ENCODE results near the gene STT3B.
"Not testable (repeated sequence)": the region's sequence is repeated elsewhere in the genome, so short reads cannot be mapped to it uniquely, and the experiment has no call there.

STT3B gene

DNA sequence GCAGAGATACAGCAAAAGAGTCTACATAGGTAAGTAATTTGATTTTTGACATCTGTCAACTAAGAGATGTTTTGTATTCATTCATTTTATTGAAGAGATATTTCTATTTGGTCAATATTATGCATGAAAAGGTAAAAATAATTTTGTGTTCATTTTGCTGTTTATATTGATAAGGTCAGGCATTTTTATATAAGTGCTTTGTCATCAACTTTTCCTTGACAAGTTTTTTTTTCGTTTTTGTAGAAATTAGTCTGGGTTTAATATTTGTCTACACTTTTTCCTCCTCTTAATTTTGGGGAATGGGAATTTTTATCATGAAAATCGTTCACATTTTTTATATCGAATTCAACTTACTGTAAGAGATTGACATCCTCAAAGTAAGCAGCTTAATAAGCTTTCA, 67.7 kb downstream of the STT3B start:
- DNase-seq (ENCODE audit: low read depth) = no peak

DNA sequence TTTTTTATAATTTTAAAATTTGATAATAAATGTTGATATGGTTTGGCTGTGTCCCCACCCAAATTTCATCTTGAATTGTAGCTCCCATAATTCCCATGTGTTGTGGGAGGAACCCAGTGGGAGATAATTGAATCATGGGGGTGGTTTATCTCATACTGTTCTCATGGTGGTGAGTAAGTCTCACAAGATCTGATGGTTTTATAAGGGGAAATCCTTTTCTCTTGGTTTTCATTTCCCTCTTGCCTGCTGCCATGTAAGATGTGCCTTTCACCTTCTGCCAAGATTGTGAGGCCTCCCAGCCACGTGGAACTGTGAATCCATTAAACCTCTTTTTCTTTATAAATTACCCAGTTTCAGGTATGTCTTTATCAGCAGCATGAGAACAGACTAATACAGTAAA, 72.6 kb downstream of the STT3B start:
- DNase-seq (ENCODE audit: low read depth) = not testable (repeated sequence)

DNA sequence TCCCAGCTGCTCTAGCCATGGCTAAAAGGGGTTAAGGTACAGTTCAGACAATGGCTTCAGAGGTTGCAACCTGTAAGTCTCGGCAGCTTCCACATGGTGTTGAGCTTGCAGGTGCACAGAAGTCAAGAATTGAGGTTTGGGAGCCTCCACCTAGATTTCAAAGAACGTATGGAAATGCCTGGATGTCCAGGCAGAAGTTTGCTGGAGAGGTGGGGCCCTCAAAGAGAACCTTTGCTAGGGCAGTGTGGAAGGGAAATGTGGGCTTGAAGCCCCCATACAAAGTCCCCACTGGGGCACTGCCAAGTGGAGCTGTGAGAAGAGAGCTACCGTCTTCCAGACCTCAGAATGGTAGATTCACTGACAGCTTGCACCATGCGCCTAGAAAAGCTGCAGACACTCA, 73.7 kb downstream of the STT3B start:
- no peak for DNase-seq (ENCODE audit: low read depth)

DNA sequence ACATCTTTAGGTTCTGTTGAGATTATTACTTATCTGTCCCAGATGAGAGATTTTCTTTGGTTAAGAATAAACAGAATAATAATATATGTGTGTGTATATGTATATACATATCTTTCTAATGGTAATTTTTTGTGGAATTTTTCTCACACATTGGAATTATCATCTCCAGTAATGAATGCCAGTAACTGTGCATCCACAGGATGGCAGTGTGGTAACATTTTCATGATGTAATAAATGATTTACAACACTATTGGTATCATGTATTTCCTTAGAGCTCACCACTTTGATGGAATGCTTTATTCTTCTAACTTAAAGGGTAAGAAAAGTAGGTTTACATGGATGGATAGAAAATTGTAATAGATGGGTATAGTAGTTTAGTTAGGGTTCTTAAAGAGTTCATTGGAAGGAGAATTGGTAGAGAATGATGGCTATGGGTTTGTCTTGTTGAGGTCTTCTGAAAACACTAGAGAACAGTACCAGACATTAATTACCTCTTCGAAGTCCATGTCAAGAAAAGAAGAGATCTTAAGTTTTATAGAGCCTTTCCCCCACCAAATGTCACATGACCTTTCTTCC, 78.1 kb downstream of the STT3B start:
- no peak for DNase-seq (ENCODE audit: low read depth)

DNA sequence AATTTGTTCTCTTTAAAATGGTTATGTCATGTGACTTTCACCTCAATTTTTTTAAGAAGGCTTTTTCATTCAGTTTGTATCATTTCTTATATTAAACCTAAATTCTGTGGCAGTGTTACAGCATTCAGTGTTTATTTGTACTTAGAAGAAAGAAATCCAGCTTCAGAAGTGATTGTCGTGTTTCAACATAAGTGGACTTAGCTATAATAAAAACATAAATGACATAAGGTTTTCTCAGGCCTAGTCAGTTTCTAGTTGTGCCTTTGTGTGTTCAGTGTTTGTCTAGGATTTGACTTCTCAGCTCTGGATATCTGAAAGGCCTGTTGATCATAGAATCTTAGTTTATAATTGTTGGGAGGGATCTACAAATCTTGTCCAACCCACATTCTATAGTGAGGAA, 80.5 kb downstream of the STT3B start:
- DNase-seq (ENCODE audit: low read depth) = no peak

DNA sequence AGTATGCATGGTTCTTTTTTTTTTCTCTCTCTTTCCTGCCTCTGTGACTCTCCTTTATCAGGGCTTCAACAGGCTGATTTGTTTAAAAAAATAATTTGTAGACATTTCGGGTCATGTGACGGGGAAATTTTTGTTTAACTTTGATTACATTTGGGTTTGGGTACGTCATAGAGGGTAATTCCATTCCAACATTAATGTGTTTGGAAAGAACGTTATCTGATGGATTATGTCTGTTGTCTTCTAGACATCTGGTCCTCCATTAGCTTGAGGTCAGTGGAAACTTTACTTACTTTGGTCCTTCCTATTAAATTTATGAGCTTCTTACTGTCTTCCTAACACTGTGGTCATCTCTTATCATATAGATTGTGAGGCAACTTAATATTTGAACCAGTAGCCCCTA, 80.9 kb downstream of the STT3B start:
- no peak for DNase-seq (ENCODE audit: low read depth)

DNA sequence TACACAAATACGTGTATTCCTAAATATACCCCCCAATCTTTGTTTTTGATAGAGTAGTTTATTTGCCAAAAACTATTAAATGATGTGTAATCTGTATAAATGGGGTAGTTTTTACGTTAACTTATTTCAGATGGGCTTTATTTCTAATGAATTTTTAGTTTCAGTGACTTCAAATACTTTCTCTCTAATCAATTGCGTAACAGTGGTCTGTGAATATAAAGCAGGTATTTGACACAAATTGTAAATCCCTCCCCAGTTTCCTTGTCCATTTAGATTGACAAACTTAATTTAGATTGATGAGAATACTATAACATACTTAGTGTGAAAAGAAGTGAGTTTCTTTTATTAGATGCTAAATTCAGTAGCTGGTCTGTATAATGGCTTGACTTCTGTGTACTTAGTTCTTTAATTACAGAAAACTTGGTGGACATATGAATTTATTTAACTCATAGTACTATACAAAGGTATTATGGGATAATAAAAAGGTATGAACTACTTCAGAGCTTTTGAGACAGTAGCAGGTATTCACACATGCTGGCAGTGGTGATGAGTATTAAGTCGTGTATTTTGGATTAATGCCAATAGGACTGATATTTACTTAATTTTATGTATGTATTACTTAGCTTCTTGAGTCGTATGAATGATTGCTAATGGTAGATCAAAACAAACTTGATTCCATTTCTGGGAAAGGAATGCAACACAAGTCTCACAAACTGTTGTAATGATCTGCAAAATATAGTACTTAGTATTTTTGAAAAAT, 81.6 kb downstream of the STT3B start:
- no peak for DNase-seq (ENCODE audit: low read depth)

DNA sequence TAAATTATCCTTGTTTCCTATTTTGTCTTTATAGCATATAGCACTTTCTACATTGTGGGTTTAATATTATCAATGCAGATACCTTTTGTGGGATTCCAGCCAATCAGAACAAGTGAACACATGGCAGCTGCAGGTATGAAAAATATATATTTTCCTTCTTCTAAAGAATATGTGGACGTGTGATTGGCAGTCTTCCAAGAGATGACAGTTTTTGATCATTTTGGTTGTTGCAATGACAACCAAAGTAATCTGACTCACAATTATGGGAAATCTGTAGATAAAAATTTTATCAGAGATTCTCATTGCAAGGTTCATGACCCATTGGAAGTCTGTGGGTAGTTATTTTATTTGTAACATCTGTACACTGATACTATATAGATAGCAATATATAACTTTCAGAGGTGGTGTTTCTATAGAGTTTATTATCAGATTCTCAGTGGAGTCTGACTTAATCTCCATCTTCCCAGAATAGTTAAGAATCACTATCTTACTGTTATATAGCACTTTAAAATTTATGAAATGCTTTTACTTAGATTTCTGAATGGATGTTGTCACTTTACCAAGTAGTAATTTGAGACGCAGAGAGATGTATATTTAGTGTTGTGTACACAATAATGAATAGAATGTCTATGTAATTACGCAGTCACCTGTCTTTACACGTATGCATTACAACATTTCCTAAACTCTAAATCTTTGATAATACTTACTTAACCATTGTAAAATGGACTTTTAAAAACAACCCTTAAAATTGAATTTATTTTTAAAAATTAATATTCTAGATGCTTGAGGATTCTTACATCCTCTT, 82.5 kb downstream of the STT3B start:
- DNase-seq (ENCODE audit: low read depth) = no peak

DNA sequence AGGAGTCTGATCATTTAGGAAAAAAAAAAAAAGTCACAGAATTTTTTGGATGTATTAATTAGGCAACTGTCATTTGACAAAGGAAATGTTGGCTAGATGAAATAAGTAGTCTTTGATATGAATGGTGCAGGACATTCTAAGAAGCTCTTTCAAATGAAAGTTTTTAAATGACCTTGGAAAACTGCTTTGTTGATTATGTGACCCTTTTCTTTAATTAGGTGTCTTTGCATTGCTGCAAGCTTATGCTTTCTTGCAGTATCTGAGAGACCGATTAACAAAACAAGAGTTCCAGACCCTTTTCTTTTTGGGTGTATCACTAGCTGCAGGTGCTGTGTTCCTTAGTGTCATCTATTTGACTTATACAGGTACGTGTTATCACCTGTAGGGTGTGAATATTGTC, 84.0 kb downstream of the STT3B start:
- no peak for DNase-seq (ENCODE audit: low read depth)

DNA sequence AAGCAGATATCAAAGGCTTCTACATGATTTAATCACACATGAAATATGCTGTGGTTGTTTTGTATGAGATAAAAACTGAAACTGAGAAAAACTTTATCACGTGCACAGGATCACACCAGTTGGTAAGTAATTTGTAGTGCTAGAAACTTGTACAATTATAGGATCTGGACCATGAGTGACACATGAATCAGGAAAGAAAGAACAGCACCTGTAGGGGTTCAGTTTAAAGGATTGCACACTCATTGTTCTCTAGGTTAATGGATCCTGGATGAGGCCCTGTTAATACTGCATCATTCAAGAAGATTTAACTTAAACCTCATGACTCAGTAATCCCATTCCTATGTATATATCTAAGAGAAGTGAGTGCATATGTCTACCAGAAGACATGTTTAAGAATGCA, 87.9 kb downstream of the STT3B start:
- no peak for DNase-seq (ENCODE audit: low read depth)

DNA sequence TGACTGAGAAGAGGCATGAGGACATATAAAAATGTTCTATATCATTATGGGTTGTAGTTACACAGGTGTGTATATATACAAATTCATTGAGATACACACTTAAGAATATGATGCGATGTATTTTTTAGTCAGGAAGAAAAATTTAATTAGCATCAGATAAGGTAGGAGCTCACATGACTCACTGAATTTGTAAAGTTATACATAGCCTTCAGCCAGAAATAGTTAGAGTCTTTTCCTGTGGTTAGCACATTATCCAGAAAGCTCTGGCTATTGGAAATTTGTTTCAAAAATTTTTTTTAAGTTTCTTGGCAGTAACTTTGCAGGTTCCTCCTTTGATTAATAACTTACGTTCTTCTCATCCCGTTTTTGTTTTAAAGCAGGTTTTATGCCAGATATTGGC, 88.6 kb downstream of the STT3B start:
- no peak for DNase-seq (ENCODE audit: low read depth)

DNA sequence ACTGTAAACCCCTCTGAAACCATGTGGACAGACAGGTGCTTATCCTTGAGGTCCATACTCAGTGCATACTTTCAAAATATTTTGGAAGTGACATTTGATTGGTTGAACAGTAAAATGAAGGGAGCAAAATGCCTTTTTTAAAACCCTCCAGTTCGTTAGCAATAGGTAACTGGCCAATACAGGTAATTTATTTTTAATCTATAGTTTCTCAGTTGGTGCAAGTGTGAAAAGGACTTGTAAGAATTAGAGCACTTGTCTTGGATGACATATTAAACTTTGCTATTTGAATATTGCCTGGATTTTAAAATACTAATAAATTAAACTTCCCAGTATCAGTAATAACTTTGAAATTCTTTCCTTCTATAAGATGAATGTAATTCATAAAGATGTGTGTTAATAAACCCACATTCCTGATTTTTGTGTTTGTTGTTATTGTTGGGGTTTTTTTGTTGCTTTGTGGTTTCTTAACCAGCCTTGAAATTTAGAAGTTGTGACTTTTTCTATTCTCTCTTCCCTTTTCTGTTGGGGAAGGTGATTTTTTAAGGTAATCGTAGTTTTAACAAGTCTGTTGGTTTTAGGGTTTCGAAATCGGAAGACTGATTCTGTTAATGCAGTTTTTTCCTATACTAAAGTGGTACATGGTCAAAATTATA, 90.0 kb downstream of the STT3B start:
- DNase-seq (ENCODE audit: low read depth) = no peak

DNA sequence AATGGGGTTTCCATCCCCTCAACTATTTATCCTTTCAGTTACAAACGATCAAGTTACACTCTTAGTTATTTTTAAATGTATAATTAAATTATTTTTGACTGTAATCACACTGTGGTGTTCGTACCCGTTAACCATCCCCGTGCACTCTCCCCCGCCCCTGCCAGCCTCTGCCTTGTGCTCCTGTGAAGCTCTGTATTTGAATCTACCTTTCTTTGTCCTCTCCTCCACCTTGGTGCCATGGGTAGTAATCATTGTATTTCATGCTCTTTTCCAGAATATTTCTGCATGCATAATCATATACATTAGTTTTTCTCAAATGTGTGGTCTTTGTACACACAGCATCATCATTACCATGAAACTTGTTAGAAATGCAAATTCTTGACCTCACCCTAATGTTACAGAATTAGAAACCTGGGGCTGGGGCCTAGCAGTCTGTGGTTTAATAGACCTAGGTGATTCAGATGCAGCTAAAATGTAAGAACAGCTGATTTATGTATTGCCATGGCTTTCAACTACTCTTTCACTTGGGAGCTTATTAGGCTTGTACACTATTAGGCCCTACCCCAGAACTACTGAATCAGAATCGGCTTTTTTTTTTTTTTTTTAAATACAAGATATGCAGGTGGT, 91.5 kb downstream of the STT3B start:
- no peak for DNase-seq (ENCODE audit: low read depth)

DNA sequence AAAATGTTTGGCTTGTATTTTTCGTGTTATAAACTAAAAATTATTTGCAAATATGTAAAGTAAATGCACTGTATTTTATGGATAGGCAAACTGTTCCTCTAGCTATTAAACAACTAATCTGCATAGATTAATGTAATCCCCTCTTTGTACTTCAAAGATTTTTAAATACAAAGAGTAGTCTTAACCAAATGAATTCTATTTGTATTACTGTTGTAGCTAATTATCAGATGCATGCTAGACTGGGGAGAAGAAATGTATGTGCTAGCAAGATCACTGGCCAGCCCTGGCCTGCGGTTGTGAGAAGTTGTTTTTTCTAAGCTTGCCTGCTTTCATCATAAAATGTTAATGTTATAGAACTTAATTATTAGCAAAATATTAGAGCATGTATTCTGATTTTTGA, 92.6 kb downstream of the STT3B start:
- no peak for DNase-seq (ENCODE audit: low read depth)

DNA sequence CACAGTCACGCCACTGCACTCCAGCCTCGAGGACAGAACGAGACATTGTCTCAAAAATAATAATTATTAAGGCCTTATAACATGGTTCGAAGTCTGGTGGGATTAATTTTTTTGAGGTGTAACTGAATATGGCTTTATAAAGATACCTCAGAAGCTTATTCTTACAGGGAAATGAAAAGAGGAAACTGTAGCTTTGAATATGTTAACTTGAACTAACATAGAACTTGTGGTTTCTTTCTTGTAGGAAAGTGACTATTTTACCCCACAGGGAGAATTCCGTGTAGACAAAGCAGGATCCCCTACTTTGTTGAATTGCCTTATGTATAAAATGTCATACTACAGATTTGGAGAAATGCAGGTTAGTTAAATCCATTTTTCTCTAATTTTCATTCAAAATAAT, 96.3 kb downstream of the STT3B start:
- no peak for DNase-seq (ENCODE audit: low read depth)

DNA sequence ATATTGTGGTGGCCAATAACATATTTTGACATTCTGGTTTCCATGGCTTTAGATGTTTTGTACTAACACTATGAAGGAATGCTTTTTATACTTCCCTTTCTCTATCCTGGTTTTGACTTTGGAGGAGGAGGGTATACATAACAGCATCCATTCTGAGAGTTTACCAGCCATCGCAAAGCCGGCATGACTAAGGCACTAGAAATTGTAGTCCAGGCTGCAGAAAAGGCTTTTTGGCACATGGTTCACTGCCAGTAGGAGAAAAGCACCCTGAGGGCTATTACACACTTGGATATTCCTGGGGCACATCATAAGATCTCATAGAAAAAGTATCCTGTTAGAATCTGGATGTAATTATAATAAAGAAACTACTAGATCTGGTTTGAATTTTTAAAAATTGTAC, 101.8 kb downstream of the STT3B start:
- DNase-seq (ENCODE audit: low read depth) = no peak

DNA sequence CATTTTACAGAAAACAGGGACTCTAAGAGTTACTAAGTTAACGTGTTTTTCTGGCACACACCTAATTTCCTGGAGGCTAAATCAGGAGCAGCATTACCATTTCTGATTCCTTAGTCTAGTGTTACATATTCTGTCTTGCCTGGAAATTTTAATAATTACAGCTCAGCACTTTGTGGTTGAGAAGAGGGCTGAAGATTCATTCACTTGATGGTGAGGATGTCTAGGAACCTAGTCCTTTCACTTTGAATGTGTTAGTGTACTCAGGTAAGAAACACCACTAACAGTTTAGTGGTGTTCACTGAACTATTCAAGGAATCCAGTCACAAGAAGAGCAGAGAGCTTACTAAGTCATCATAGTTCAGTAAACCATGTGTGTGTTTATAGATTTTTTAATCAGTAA, 102.8 kb downstream of the STT3B start:
- no peak for DNase-seq (ENCODE audit: low read depth)

DNA sequence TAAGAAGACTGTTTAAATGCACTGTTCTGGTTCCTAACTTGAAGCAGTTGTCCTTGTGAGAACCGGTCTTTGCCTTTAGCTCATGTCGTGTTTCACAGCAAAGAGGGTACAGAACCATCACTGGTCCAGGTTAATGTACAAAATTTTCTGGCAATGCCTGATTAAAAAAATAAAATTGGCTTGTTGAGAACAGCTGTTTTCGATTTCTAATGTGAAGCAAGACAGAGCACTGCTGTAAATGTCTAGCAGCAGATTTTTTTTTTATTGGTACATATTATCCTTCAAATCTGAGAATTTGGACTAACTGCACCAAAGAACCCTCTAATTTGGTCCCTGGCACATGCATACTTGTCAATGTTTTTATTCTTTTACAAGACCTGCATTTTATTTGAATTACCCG, 103.3 kb downstream of the STT3B start:
- no peak for DNase-seq (ENCODE audit: low read depth)

DNA sequence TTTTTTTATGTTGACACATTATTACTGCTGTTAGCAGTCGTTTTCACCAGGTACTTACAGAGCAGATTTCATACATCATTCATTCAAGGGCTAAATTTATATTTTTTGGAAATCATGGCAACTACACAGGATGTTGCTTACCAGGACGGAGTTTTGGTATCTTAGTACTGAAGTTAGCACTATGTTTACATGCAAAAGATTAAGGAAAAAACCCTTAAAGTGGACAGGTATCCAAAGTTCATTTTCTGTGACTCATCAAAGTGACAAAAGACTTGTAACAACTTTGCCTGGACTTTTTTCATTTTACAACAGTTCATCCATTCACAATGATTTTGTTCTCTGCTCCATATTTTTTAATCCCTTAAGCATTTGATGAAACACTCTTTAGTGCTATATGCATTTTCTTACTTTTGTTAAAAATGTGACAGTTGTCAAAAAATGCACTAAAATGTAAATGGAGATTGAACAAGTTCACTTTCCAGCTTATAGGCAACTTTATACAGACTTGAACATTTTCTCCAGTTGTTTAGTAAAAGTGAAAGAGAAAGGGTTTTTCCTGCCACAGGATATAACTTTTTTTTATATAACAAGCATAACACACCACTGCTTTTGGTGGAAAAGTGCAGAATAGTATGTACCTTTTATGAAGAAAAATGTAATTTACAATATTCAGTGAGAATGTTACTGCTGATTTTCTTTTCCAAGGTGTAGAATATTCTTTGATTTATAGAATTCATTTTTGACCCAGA, 104.1 kb downstream of the STT3B start:
- DNase-seq (ENCODE audit: low read depth) = no peak

DNA sequence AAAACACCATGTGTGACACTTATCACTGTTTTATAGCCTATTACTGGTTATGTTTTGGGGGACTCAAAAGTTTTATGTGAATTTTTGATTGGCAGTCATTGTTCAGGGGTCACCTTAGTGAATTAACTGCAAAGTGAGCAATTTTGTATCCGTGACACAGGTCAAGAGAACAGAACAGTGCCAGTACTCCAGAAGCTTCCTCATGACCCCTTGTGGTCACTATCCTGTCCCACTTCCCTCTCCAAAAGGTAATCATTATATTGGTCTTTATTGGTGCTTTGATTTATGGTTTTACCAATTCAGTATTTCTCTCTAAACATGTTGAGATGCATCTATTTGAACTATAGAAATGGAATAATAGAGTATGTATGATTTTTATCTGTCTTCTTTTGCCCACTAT, 107.1 kb downstream of the STT3B start:
- no peak for DNase-seq (ENCODE audit: low read depth)

DNA sequence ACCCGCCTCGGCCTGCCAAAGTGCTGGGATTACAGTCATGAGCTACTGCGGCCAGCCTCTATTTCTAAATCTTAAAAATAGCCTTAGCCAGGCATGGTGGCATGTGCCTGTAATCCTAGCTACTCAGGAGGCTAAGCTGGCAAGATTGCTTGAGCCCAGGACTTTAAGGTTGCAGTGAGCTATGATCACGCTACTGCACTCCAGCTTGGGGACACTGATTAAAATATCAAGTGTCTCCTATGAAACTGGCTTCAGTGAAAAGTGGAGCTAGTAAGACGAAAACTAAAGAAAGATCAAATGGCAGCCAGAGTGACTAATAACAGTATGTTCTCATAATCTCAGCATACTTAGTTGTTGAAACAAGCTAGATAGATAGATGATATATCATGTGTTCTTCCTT, 112.5 kb downstream of the STT3B start:
- DNase-seq (ENCODE audit: low read depth) = no peak

All from T follicular helper cell (primary cell).